Tibial nerve (tissue), 4 donors: ENCODE data around the gene TMCO6. TPM values are rescaled to one million over a fixed set of nuclear protein-coding genes. Genes with fewer than 3 reads are reported as not detected.
"Not testable (repeated sequence)": the region's sequence is repeated elsewhere in the genome, so short reads cannot be mapped to it uniquely, and the experiment has no call there.

Experiments
- DNase-seq, 2 donors: peaks; one replicate each; pipeline ENCODE4 v3.0.0-alpha.2; 2019; ENCODE audit warnings: low spot score in 2 of 2
- H3K27ac ChIP-seq, 4 donors: fragments of 200-600 bp; sonication (generic) in 3 of 4; one replicate each; pipeline ENCODE4 v1.5.1; 2017 to 2019; ENCODE audit warnings: mild to moderate bottlenecking in 1 of 4
- H3K27me3 ChIP-seq, 2 donors: fragments of 200-600 bp; sonication (generic) in 1 of 2; one replicate each; pipeline versions ENCODE4 v1.5.1 to v1.6.0; 2017 to 2019
- H3K36me3 ChIP-seq, 3 donors: fragments of 200-600 bp; sonication (generic); one replicate each; pipeline ENCODE4 v1.5.1; 2018 to 2019
- H3K4me1 ChIP-seq, 4 donors: fragments of 200-600 bp; sonication (generic) in 3 of 4; one replicate each; pipeline ENCODE4 v1.5.1; 2017 to 2019
- H3K4me3 ChIP-seq, 4 donors: fragments of 200-600 bp; sonication (generic) in 3 of 4; one replicate each; pipeline ENCODE4 v1.5.1; 2017 to 2019; ENCODE audit warnings: mild to moderate bottlenecking in 1 of 4, moderate library complexity in 1 of 4
- H3K9me3 ChIP-seq, 4 donors: fragments of 200-600 bp; sonication (generic) in 3 of 4; one replicate each; pipeline ENCODE4 v1.5.1; 2017 to 2019
- CTCF ChIP-seq, 5 experiments: fragments of 200-600 bp in 3 of 5; fragments of 450-650 bp in 2 of 5; sonication (generic) in 3 of 5; IDR thresholded peaks; one replicate each; pipeline ENCODE4 v1.5.1; 2016 to 2019; ENCODE audit warnings: antibody characterized with exemption in 5 of 5, mild to moderate bottlenecking in 3 of 5, moderate library complexity in 2 of 5
- EP300 ChIP-seq, 2 donors: sonication (generic); formaldehyde crosslinking; IDR thresholded peaks; one replicate each; pipeline ENCODE4 v1.6.1; 2017; ENCODE audit warnings: antibody characterized with exemption in 2 of 2, mild to moderate bottlenecking in 1 of 2
- POLR2A ChIP-seq, 2 donors: fragments of 450-650 bp; IDR thresholded peaks; one replicate each; pipeline ENCODE4 v1.6.1; 2017; ENCODE audit warnings: antibody characterized with exemption in 2 of 2, mild to moderate bottlenecking in 2 of 2, moderate library complexity in 2 of 2
- WGBS, 2 donors: methylation state at CpG; one replicate each; pipeline ENCODE4 v1.1.5; 2018; 5-methylcytosine and 5-hydroxymethylcytosine counted together
- total RNA-seq, 4 donors: library from RNA; depleted of rRNA; stranded (reverse); fragments of >200 nt; gene quantifications; one replicate each; pipeline ENCODE4 v1.1.0, GENCODE V29; 2016

Gene TMCO6
- total RNA-seq, 4 donors from 2014 or later = 72.8 to 129 (median 93.0) TPM

GRCh38 chr5:140647042-140647419 lies 7.8 kb downstream of the TMCO6 start:
- peak overlapping the region; percentile 57 to 96 (median 93) for H3K4me3 ChIP-seq
- peak overlapping the region; percentile 72 to 92 (median 86) for H3K27ac ChIP-seq
- no peak for TF ChIP-seq POLR2A (IDR thresholded peaks at IDR 0.05)
- TF ChIP-seq EP300 (IDR thresholded peaks at IDR 0.05) = no peak
- no peak for TF ChIP-seq CTCF (IDR thresholded peaks at IDR 0.05)
- H3K36me3 ChIP-seq = peaks cover 0 to 69% (median 8%) of the 10 kb centered on the region in 3 donors
- peaks cover 0 to 67% (median 25%) of the 10 kb centered on the region in 4 donors for H3K4me1 ChIP-seq
- DNase-seq = no peak
- 0% methylated on average over 27 of the region's 27 CpGs for WGBS, 2 donors
- no peaks in the 10 kb centered on the region for H3K9me3 ChIP-seq
- no peaks in the 10 kb centered on the region for H3K27me3 ChIP-seq

- no peak overlapping the region for H3K27ac ChIP-seq
- WGBS, 2 donors = 94 to 96% methylated on average over 17 of the region's 17 CpGs
- H3K4me3 ChIP-seq = no peak overlapping the region
- H3K27me3 ChIP-seq = no peaks in the 10 kb centered on the region
- H3K9me3 ChIP-seq = no peaks in the 10 kb centered on the region
- TF ChIP-seq POLR2A (IDR thresholded peaks at IDR 0.05) = no peak
- no peak for TF ChIP-seq EP300 (IDR thresholded peaks at IDR 0.05)
- no peak for TF ChIP-seq CTCF (IDR thresholded peaks at IDR 0.05)
- no peak for DNase-seq
- H3K4me1 ChIP-seq = peaks cover 0 to 4% (median under 1%) of the 10 kb centered on the region in 4 donors
- H3K36me3 ChIP-seq = peaks cover 4 to 94% (median 68%) of the 10 kb centered on the region in 3 donors
These were observed 19.6 kb downstream of the TMCO6 start for GRCh38 chr5:140658870-140659269.

GRCh38 chr5:140660371-140660770 lies 21.1 kb downstream of the TMCO6 start:
- H3K27me3 ChIP-seq, DNase-seq, H3K4me3 ChIP-seq, H3K9me3 ChIP-seq, H3K4me1 ChIP-seq, H3K27ac ChIP-seq: not testable (repeated sequence)
- WGBS, 2 donors = 79 to 84% methylated on average over 6 of the region's 6 CpGs
- peaks cover 4 to 79% (median 60%) of the 10 kb centered on the region in 3 donors for H3K36me3 ChIP-seq

- Histone ChIP-seq H3K27ac (peak overlapping the region; percentile 80 to 96 (median 92)), H3K27me3 (no peaks in the 10 kb centered on the region), H3K9me3 (no peaks in the 10 kb centered on the region), H3K4me1 (peaks cover 0 to 30% (median 16%) of the 10 kb centered on the region in 4 donors), H3K36me3 (peaks cover 4 to 65% (median 33%) of the 10 kb centered on the region in 3 donors), H3K4me3 (peak overlapping the region; percentile 69 to 91 (median 80))
- DNase-seq = no peak
- 8 to 29% methylated on average over 18 of the region's 18 CpGs for WGBS, 2 donors
- TF ChIP-seq EP300 (IDR thresholded peaks at IDR 0.05) (no peak), CTCF (IDR thresholded peaks at IDR 0.05) (no peak), POLR2A (IDR thresholded peaks at IDR 0.05) (no peak)
These were observed 24.7 kb downstream of the TMCO6 start for GRCh38 chr5:140664030-140664358.

GRCh38 chr5:140664359-140665119 lies 25.3 kb downstream of the TMCO6 start, which contains the start of gene WDR55:
TSS of gene WDR55 (plus strand) at chr5:140664904. CDS start at chr5:140664913, 9 bp downstream.
- H3K4me1 ChIP-seq = peaks cover 0 to 30% (median 16%) of the 10 kb centered on the region in 4 donors
- peak; percentile 93 to 94 for DNase-seq
- H3K27me3 ChIP-seq = no peaks in the 10 kb centered on the region
- TF ChIP-seq EP300 (IDR thresholded peaks at IDR 0.05) = peak; percentile 75 to 97
- TF ChIP-seq CTCF (IDR thresholded peaks at IDR 0.05) = no peak
- TF ChIP-seq POLR2A (IDR thresholded peaks at IDR 0.05) = peak; percentile 44 to 81
- no peaks in the 10 kb centered on the region for H3K9me3 ChIP-seq
- 1% methylated on average over 26 to 49 of the region's 54 CpGs for WGBS, 2 donors
- peaks cover 0 to 65% (median 33%) of the 10 kb centered on the region in 3 donors for H3K36me3 ChIP-seq
- H3K4me3 ChIP-seq = peak within 1 kb of the TSS; percentile 69 to 91 (median 80)
- peak within 1 kb of the TSS; percentile 80 to 96 (median 92) for H3K27ac ChIP-seq

GRCh38 chr5:140671035-140671434 lies 31.8 kb downstream of the TMCO6 start:
- Histone ChIP-seq H3K4me1 (peaks cover 0 to 15% (median 6%) of the 10 kb centered on the region in 4 donors), H3K36me3 (peaks cover 0 to 91% (median 17%) of the 10 kb centered on the region in 3 donors)
- 74 to 89% methylated on average over 2 of the region's 4 CpGs for WGBS, 2 donors
- not testable (repeated sequence) for DNase-seq, H3K27me3 ChIP-seq, H3K9me3 ChIP-seq, H3K4me3 ChIP-seq, H3K27ac ChIP-seq
